Measurements from ENCODE around the gene ATP6V0D1. TPM values are rescaled to one million over a fixed set of nuclear protein-coding genes. Genes with fewer than 3 reads are reported as not detected.

The ATP6V0D1 gene
- total RNA-seq, 1 experiment from 2014 or later = 43.0 TPM

DNA sequence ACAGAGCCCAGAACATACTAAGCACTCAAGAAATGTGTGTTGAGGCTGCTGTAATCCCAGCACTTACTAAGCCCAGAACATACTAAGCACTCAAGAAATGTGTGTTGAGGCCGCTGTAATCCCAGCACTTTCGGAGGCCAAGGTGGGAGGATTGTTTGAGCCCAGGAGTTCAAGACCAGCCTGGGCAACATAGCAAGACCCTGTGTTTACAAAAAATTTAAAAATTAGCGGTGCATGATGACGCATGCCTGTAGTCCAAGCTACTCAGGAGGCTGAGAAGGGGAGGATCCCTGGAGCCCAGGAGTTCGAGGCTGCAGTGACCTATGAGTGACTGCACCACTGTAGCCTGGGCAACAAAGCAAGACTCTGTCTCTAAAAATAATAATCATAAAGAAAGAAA, 57.9 kb downstream of the ATP6V0D1 start:
- peaks cover under 1% of the 10 kb centered on the region; the same call in 1 of the 2 replicates for H3K27me3 Mint-ChIP-seq (ENCODE audit: low read depth)
- DNase-seq = no peak
- Histone ChIP-seq H2BK12ac (ENCODE audit: insufficient read length, low read depth, low read length) (no peak overlapping the region), H2BK15ac (ENCODE audit: low read depth, low read length) (no peak overlapping the region), H3K27ac (ENCODE audit: insufficient read length, low read depth, low read length) (no peak overlapping the region), H3K79me2 (ENCODE audit: insufficient read depth, low read length) (no peaks in the 10 kb centered on the region), H3K4ac (ENCODE audit: low read depth, low read length) (no peak overlapping the region), H3K18ac (ENCODE audit: insufficient read length, low read depth, low read length) (no peak overlapping the region), H3T11ph (ENCODE audit: low read length) (no peak overlapping the region), H2AK5ac (ENCODE audit: insufficient read length, low read length) (no peak overlapping the region), H2BK120ac (ENCODE audit: low read depth, low read length, poor library complexity, severe bottlenecking) (no peak overlapping the region), H3K9ac (ENCODE audit: extremely low read depth, insufficient read length, low read length) (no peak overlapping the region), H3K9me3 (ENCODE audit: control insufficient read depth, low read depth, low read length) (no peaks in the 10 kb centered on the region), H3K23ac (ENCODE audit: insufficient read length, low read depth, low read length) (no peak overlapping the region), H4K91ac (ENCODE audit: insufficient read length, low read depth, low read length) (no peak overlapping the region), H3K79me1 (ENCODE audit: insufficient read depth, low read depth, low read length, poor library complexity, severe bottlenecking) (no peaks in the 10 kb centered on the region), H4K20me1 (ENCODE audit: control insufficient read depth, insufficient read depth, insufficient read length) (no peaks in the 10 kb centered on the region), H3K4me1 (ENCODE audit: insufficient read depth, low read length) (peaks cover 26% of the 10 kb centered on the region), H4K5ac (ENCODE audit: insufficient read length, low read depth, low read length) (no peak overlapping the region), H2BK20ac (ENCODE audit: low read depth, low read length, poor library complexity, severe bottlenecking) (no peak overlapping the region), H3K56ac (ENCODE audit: insufficient read length, low read depth, low read length) (no peak overlapping the region), H2BK5ac (ENCODE audit: insufficient read length, low read length) (no peak overlapping the region), H3K4me2 (ENCODE audit: insufficient read depth, insufficient read length, low read length) (no peak overlapping the region), H2AFZ (ENCODE audit: low read length) (no peak overlapping the region), H3K23me2 (ENCODE audit: insufficient read length, low read depth, low read length, poor library complexity, severe bottlenecking) (no peaks in the 10 kb centered on the region), H4K8ac (replicated peaks; ENCODE audit: insufficient read length, low read depth, low read length) (no peak overlapping the region), H3K27me3 (ENCODE audit: insufficient read depth, low read length) (no peaks in the 10 kb centered on the region; the same call in 1 of the 2 replicates), H3K14ac (ENCODE audit: insufficient read depth, low read length) (no peak overlapping the region)
- WGBS (ENCODE audit: extremely low coverage, insufficient read length, low lambda C conversion rate) = no CpG with 5 or more reads among the region's 5 CpGs
- peaks cover 57 to 63% of the 10 kb centered on the region in 2 experiments for H3K4me1 Mint-ChIP-seq
- TF ChIP-seq, protein P1, sequence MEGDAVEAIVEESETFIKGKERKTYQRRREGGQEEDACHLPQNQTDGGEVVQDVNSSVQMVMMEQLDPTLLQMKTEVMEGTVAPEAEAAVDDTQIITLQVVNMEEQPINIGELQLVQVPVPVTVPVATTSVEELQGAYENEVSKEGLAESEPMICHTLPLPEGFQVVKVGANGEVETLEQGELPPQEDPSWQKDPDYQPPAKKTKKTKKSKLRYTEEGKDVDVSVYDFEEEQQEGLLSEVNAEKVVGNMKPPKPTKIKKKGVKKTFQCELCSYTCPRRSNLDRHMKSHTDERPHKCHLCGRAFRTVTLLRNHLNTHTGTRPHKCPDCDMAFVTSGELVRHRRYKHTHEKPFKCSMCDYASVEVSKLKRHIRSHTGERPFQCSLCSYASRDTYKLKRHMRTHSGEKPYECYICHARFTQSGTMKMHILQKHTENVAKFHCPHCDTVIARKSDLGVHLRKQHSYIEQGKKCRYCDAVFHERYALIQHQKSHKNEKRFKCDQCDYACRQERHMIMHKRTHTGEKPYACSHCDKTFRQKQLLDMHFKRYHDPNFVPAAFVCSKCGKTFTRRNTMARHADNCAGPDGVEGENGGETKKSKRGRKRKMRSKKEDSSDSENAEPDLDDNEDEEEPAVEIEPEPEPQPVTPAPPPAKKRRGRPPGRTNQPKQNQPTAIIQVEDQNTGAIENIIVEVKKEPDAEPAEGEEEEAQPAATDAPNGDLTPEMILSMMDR (conservative IDR thresholded peaks at IDR 0.05) = no peak
- H3K36me3 Mint-ChIP-seq (ENCODE audit: insufficient read depth in 1 of 3, low read depth in 3 of 3) = peaks cover 0 to 4% (median 2%) of the 10 kb centered on the region in 3 experiments; a peak in 1 of 7 replicates
- peaks cover 2 to 5% of the 10 kb centered on the region in 2 experiments; a peak in 3 of 5 replicates for H3K9me3 Mint-ChIP-seq
- H3K4me3 Mint-ChIP-seq = no peak overlapping the region
- H3K27ac Mint-ChIP-seq = no peak overlapping the region; a peak in 2 of 7 replicates

All from H9 (cell line).